ENCODE results near the gene SEC63.
"Not testable (repeated sequence)": the region's sequence is repeated elsewhere in the genome, so short reads cannot be mapped to it uniquely, and the experiment has no call there.

Gene SEC63

GRCh38 chr6:107926697-107927544 is 31.1 kb downstream of the SEC63 start:
- not testable (repeated sequence) for DNase-seq

DNA sequence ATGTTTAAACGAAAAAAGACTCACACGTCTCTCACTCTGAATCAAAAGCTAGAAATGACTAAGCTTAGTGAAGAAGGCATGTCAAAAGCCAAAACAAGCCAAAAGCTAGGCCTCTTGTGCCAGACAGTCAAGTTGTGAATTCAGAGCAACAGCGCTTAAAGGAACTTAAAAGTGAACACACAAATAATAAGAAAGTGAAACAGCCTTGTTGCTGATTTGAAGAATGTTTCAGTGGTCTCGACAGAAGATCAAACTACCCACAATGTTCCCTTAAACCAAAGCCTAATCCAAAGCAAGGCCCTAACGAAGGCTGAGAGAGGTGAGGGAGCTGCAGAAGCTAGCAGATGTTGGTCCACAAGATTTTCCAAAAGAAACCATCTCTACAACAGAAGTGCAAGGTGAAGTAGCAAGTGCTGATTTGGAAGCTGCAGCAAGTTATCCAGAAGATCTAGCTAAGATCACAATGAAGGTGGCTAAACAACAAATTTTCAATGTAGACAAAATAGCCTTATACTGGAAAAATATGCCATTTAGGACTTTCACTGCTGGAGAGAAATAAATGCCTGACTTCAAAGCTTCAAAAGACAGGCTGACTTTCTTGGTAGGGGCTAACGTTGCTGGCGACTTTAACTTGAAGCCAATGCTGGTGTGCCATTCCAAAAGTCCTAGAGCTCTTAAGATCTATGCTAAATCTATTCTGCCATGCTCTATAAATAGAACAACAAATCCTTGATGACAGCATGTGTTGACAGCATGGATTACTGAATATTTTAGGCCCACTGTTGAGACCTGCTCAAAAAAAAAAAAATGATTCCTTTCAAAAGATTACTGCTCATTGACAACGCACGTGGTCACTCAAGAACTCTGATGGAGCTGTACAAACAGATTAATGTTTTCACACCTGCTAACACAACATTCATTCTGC is 40.3 kb downstream of the SEC63 start:
- no peak for DNase-seq

- not testable (repeated sequence) for DNase-seq
These were observed 41.0 kb downstream of the SEC63 start for GRCh38 chr6:107916961-107917360.

DNA sequence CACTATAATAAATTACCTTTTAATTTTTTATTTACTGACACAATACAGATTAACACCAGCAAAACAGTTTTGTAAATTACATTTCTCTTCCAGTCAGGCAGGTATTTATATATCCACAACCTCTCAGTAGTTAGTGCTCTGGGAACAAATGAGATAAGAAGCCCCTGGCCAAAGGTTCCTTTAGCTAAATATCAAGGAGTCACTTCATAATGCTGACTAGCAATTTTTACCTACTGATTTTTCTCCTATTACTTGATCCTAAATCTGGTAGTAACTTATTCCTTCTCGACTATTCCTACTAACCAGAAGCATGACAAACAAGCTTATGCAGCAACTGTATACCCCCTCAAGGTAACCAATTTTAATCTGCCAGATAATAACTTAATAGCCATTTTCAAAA is 46.3 kb downstream of the SEC63 start:
- DNase-seq, result no peak

- DNase-seq, result peak; percentile 30
These were observed 63.1 kb downstream of the SEC63 start for GRCh38 chr6:107894809-107895396.

DNA sequence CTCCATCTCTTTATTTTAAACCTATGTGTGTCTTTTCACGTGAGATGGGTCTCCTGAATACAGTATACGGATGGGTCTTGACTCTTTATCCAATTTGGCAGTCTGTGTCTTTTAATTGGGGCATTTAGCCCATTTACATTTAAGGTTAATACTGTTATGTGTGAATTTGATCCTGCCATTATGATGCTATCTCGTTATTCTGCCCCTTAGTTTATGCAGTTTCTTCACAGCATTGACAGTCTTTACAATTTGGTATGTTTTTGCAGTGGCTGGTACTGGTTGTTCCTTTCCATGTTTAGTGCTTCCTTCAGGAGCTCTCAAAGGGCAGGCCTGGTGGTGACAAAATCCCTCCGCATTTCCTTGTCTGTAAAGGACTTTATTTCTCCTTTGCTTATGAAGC is 67.6 kb downstream of the SEC63 start:
- not testable (repeated sequence) for DNase-seq

DNA sequence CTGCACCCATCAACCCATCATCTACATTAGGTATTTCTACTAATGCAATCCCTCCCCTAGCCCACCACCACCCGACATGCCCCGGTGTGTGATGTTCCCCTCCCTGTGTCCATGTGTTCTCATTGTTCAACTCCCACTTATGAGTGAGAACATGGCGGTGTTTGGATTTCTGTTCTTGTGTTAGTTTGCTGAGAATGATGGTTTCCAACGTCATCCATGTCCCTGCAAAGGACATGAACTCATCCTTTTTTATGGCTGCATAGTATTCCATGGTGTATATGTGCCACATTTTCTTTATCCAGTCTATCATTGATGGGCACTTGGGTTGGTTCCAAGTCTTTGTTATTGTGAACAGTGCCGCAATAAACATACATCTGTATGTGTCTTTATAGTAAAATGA is 72.1 kb downstream of the SEC63 start:
- not testable (repeated sequence) for DNase-seq

DNA sequence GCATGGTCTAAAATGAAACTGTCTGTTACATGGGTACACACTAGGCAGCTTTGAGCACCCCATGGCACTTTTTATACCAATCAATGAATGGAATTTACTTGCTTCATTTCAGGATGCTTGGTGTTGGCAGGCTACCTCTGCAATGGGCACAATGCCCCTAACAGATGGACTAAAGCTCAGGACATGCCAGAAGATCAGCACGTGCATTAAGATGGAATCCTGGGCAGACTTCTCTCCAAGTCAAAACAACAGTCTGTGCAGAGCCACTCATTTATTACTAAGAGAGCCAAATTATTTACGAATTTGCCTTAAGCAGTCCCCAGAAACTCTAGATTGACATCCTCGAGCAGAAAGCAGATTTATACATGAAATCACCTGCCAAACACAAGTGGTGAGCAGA is 78.1 kb downstream of the SEC63 start:
- no peak for DNase-seq

DNA sequence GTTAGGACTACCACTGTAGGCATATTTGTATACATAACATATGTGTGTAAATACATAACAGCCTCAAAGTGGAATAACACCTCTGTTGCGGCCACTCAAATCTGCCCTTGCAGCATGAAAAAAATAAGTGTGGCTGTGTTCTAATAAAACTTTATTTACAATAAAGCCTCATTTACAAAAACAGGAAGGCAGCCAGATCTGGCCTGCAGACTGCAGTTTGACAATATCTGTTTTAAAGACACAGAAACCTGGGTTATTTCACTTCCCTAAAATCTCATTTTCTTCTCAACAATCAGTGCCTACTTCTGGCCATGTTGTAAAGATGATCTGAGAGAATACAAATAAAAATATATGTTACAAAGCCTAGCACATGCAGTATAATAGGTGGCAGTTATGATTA is 80.0 kb downstream of the SEC63 start:
- no peak for DNase-seq

GRCh38 chr6:107871976-107872375 is 86.0 kb downstream of the SEC63 start:
- no peak for DNase-seq

- DNase-seq, result not testable (repeated sequence)
These were observed 86.5 kb downstream of the SEC63 start for GRCh38 chr6:107871512-107871911.

DNA sequence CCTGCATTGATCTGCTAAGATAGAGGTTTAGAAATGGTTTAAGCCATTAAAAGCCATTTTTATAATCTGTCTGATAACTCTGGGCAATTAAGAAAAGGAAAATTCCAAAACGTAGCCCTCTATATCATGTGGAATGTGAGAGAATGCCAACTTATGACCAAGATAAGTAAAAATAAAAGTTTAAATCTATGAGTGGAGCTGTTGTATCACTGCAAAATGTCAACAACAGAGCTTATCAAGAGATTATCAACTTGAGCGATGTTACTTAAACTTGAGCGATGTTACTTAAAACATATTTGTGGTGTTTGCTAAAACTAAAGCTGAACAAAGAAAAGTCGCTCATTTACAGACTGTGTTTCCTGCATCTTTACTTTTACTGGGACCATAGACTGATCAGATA is 87.0 kb downstream of the SEC63 start:
- DNase-seq, result no peak

GRCh38 chr6:107870381-107870780 is 87.6 kb downstream of the SEC63 start:
- DNase-seq, result no peak

GRCh38 chr6:107869871-107870270 is 88.1 kb downstream of the SEC63 start:
- DNase-seq, result no peak

GRCh38 chr6:107868867-107869611 is 89.0 kb downstream of the SEC63 start:
- no peak for DNase-seq

GRCh38 chr6:107867302-107867615 is 90.7 kb downstream of the SEC63 start:
- DNase-seq, result no peak

GRCh38 chr6:107866606-107867301 is 91.3 kb downstream of the SEC63 start:
- peak; percentile 68 for DNase-seq

- DNase-seq, result no peak
These were observed 93.5 kb downstream of the SEC63 start for GRCh38 chr6:107864226-107865127.

DNA sequence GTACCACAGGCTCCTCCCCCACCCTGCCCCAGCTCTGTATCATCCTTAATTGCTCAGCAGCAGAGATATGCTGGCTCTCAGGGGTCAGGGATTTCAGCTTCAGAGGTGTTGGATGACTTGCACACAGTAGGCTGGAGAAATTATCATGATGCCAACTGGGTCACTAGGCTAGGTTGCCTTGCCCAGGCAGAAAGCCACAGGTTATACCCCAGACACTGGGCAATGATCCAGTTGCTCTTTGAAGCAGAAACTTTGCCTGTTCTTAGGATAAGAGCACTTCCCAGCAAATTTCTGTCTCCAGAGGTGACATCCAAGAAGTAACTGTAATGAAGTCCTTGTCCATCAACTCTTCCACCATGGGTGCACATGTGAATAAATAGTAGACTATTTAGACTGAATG is 95.6 kb downstream of the SEC63 start:
- no peak for DNase-seq

DNA sequence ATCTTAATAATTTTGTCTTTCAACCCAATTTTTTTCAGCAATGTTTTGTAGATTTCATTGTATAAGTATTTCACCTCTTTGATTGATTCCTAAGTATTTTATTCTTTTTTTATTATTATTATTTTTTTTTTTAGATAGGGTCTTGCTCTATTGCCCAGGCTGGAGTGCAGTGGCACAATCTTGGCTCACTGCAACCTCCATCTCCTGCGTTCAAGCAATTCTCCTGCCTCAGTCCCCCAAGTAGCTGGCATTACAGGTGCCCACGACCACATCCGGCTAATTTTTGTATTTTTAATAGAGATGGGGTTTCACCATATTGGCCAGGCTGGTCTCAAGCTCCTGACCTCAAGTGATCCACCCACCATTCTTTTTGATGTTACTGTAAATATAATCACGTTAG is 97.0 kb downstream of the SEC63 start:
- DNase-seq, result not testable (repeated sequence)

DNA sequence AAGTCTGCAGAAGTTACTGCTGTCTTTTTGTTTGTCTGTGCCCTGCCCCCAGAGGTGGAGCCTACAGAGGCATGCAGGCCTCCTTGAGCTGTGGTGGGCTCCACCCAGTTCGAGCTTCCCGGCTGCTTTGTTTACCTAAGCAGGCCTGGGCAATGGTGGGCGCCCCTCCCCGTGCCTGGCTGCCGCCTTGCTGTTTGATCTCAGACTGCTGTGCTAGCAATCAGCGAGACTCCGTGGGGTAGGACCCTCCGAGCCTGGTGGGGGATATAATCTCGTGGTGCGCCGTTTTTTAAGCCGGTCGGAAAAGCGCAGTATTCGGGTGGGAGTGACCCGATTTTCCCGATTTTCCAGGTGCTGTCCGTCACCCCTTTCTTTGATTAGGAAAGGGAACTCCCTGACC is 97.9 kb downstream of the SEC63 start:
- DNase-seq, result not testable (repeated sequence)
